H9 (cell line): ENCODE measurements around the gene LRP1B. TPM values are rescaled to one million over a fixed set of nuclear protein-coding genes. Genes with fewer than 3 reads are reported as not detected.

Experiments
- DNase-seq: peaks from one replicate; pipeline ENCODE4 v3.0.0-alpha.2; 2017
- H2AFZ ChIP-seq: one replicate; pipeline ENCODE4 v1.6.1; 2013; ENCODE audit warnings: mild to moderate bottlenecking, low read length, control low read depth, moderate library complexity
- H2AK5ac ChIP-seq: 2 replicates; pipeline ENCODE4 v1.6.1; 2013; ENCODE audit warnings: low read length, control low read depth, mixed read lengths; ENCODE audit not compliant: insufficient read length
- H2BK120ac ChIP-seq: one replicate; pipeline ENCODE4 v1.6.1; 2013; ENCODE audit warnings: low read depth, mild to moderate bottlenecking, low read length, control low read depth, inconsistent platforms; ENCODE audit not compliant: poor library complexity, severe bottlenecking
- H2BK12ac ChIP-seq: 2 replicates; pipeline ENCODE4 v1.6.1; 2013; ENCODE audit warnings: low read length, control low read depth, mixed read lengths, low read depth; ENCODE audit not compliant: insufficient read length
- H2BK15ac ChIP-seq: 2 replicates; pipeline ENCODE4 v1.6.1; 2013; ENCODE audit warnings: low read depth, low read length, control low read depth
- H2BK20ac ChIP-seq: one replicate; pipeline ENCODE4 v1.6.1; 2013; ENCODE audit warnings: low read depth, mild to moderate bottlenecking, low read length, control low read depth, inconsistent platforms; ENCODE audit not compliant: poor library complexity, severe bottlenecking
- H2BK5ac ChIP-seq: 2 replicates; pipeline ENCODE4 v1.6.1; 2013; ENCODE audit warnings: low read length, control low read depth, mixed read lengths; ENCODE audit not compliant: insufficient read length
- H3K14ac ChIP-seq: 2 replicates; pipeline ENCODE4 v1.6.1; 2013; ENCODE audit warnings: low read length, control low read depth; ENCODE audit not compliant: insufficient read depth
- H3K18ac ChIP-seq: 2 replicates; pipeline ENCODE4 v1.6.1; 2013; ENCODE audit warnings: low read depth, mild to moderate bottlenecking, mixed read lengths, low read length, control low read depth; ENCODE audit not compliant: insufficient read length
- H3K23ac ChIP-seq: 2 replicates; pipeline ENCODE4 v1.6.1; 2013; ENCODE audit warnings: low read length, control low read depth, mixed read lengths, low read depth; ENCODE audit not compliant: insufficient read length
- H3K23me2 ChIP-seq: 2 replicates; pipeline ENCODE4 v1.6.1; 2013; ENCODE audit warnings: low read depth, mild to moderate bottlenecking, mixed read lengths, low read length, control low read depth; ENCODE audit not compliant: insufficient read length, poor library complexity, severe bottlenecking
- H3K27ac ChIP-seq: 2 replicates; pipeline ENCODE4 v1.5.1; 2013; ENCODE audit warnings: low read length, control low read depth, mixed read lengths, low read depth; ENCODE audit not compliant: insufficient read length
- H3K27me3 ChIP-seq: 2 replicates; pipeline ENCODE4 v1.6.1; 2013; ENCODE audit warnings: low read length, control low read depth, inconsistent platforms; ENCODE audit not compliant: insufficient read depth
- H3K4ac ChIP-seq: 2 replicates; pipeline ENCODE4 v1.6.1; 2013; ENCODE audit warnings: low read depth, mild to moderate bottlenecking, control low read depth, inconsistent platforms, low read length, moderate library complexity
- H3K4me1 ChIP-seq: 2 replicates; pipeline ENCODE4 v1.6.1; 2013; ENCODE audit warnings: low read length, control low read depth, inconsistent platforms; ENCODE audit not compliant: insufficient read depth
- H3K4me2 ChIP-seq: 2 replicates; pipeline ENCODE4 v1.6.1; 2013; ENCODE audit warnings: low read length, control low read depth, mixed read lengths; ENCODE audit not compliant: insufficient read length, insufficient read depth
- H3K56ac ChIP-seq: 2 replicates; pipeline ENCODE4 v1.6.1; 2013; ENCODE audit warnings: low read depth, mild to moderate bottlenecking, mixed read lengths, low read length, control low read depth; ENCODE audit not compliant: insufficient read length
- H3K79me1 ChIP-seq: 2 replicates; pipeline ENCODE4 v1.6.1; 2013; ENCODE audit warnings: low read depth, mild to moderate bottlenecking, moderate library complexity, low read length, control low read depth, inconsistent platforms; ENCODE audit not compliant: insufficient read depth, poor library complexity, severe bottlenecking
- H3K79me2 ChIP-seq: 2 replicates; pipeline ENCODE4 v1.6.1; 2013; ENCODE audit warnings: low read length, control low read depth, inconsistent platforms; ENCODE audit not compliant: insufficient read depth
- H3K9ac ChIP-seq: 2 replicates; pipeline ENCODE4 v1.6.1; 2013; ENCODE audit warnings: low read length, control low read depth, mixed read lengths; ENCODE audit not compliant: insufficient read length; ENCODE audit errors: extremely low read depth
- H3K9me3 ChIP-seq: one replicate; pipeline ENCODE4 v1.6.1; 2013; ENCODE audit warnings: low read depth, low read length, inconsistent platforms; ENCODE audit not compliant: control insufficient read depth
- H3T11ph ChIP-seq: one replicate; pipeline ENCODE4 v1.6.1; 2013; ENCODE audit warnings: mild to moderate bottlenecking, low read length, control low read depth, inconsistent platforms
- H4K20me1 ChIP-seq: one replicate; pipeline ENCODE4 v1.6.1; 2013; ENCODE audit not compliant: control insufficient read depth, insufficient read length, insufficient read depth
- H4K5ac ChIP-seq: 2 replicates; pipeline ENCODE4 v1.6.1; 2013; ENCODE audit warnings: low read depth, mild to moderate bottlenecking, mixed read lengths, low read length, control low read depth; ENCODE audit not compliant: insufficient read length
- H4K8ac ChIP-seq: replicated peaks from 2 replicates; pipeline ENCODE4 v1.6.1; 2013; ENCODE audit warnings: low read length, control low read depth, mixed read lengths, low read depth; ENCODE audit not compliant: insufficient read length
- H4K91ac ChIP-seq: 2 replicates; pipeline ENCODE4 v1.6.1; 2013; ENCODE audit warnings: low read depth, mild to moderate bottlenecking, moderate library complexity, mixed read lengths, low read length, control low read depth; ENCODE audit not compliant: insufficient read length
- H3K27ac Mint-ChIP-seq, 3 experiments: 2 replicates in 2 of 3; 3 replicates in 1 of 3; pipeline ENCODE4 v1.8.0; 2020 to 2021; ENCODE audit warnings: mixed read lengths in 3 of 3, mild to moderate bottlenecking in 1 of 3, moderate library complexity in 1 of 3
- H3K27me3 Mint-ChIP-seq: 2 replicates; pipeline ENCODE4 v1.8.0; 2021; ENCODE audit warnings: low read depth, mild to moderate bottlenecking, moderate library complexity, mixed read lengths
- H3K36me3 Mint-ChIP-seq, 3 experiments: 2 replicates in 2 of 3; 3 replicates in 1 of 3; pipeline ENCODE4 v1.8.0; 2020 to 2021; ENCODE audit warnings: low read depth in 3 of 3, mixed read lengths in 3 of 3; ENCODE audit not compliant: insufficient read depth in 1 of 3
- H3K4me1 Mint-ChIP-seq, 2 experiments: 2 replicates each; pipeline ENCODE4 v1.8.0; 2020; ENCODE audit warnings: mixed read lengths in 2 of 2
- H3K4me3 Mint-ChIP-seq, 2 experiments: 2 replicates in 1 of 2; 3 replicates in 1 of 2; pipeline ENCODE4 v1.8.0; 2020 to 2021; ENCODE audit warnings: mild to moderate bottlenecking in 2 of 2, mixed read lengths in 2 of 2, moderate library complexity in 1 of 2
- H3K9me3 Mint-ChIP-seq, 2 experiments: 2 replicates in 1 of 2; 3 replicates in 1 of 2; pipeline ENCODE4 v1.8.0; 2020; ENCODE audit warnings: mild to moderate bottlenecking in 2 of 2, mixed read lengths in 2 of 2, moderate library complexity in 1 of 2
- CTCF ChIP-seq: fragments of 200-600 bp; sonication (generic); conservative IDR thresholded peaks from 3 replicates; pipeline ENCODE4 v1.8.0; 2021; ENCODE audit warnings: antibody characterized with exemption, mild to moderate bottlenecking
- WGBS: extraction: QIAGEN DNeasy Blood & Tissue Kit; methylation state at CpG from one replicate; pipeline ENCODE4 v1.1.7; 2013; ENCODE audit warnings: missing lambda C conversion rate, low lambda C conversion rate, mixed read lengths; ENCODE audit not compliant: insufficient read length; ENCODE audit errors: extremely low coverage; 5-methylcytosine and 5-hydroxymethylcytosine counted together
- total RNA-seq: library from RNA; stranded (reverse); gene quantifications from 2 replicates; pipeline ENCODE4 v1.2.1, GENCODE V29; 2021

LRP1B gene
- total RNA-seq, 1 experiment from 2014 or later: not detected

- Histone ChIP-seq H3K79me2 (no peaks in the 10 kb centered on the region), H3K4me2 (no peak overlapping the region), H3K14ac (no peak overlapping the region), H3K9me3 (no peaks in the 10 kb centered on the region), H4K8ac (no peak overlapping the region), H2BK20ac (no peak overlapping the region), H3K23ac (no peak overlapping the region), H2BK12ac (no peak overlapping the region), H2AK5ac (no peak overlapping the region), H3K4me1 (no peaks in the 10 kb centered on the region), H3K79me1 (no peaks in the 10 kb centered on the region), H4K20me1 (no peaks in the 10 kb centered on the region), H3K56ac (no peak overlapping the region), H2BK5ac (no peak overlapping the region), H2AFZ (no peak overlapping the region), H4K91ac (no peak overlapping the region), H3K18ac (no peak overlapping the region), H3K9ac (no peak overlapping the region), H2BK120ac (no peak overlapping the region), H3T11ph (no peak overlapping the region), H2BK15ac (no peak overlapping the region), H3K27ac (no peak overlapping the region), H3K4ac (no peak overlapping the region), H3K27me3 (no peaks in the 10 kb centered on the region), H4K5ac (no peak overlapping the region), H3K23me2 (no peaks in the 10 kb centered on the region)
- TF ChIP-seq CTCF: no peak
- no peaks in the 10 kb centered on the region for H3K9me3 Mint-ChIP-seq
- peak overlapping the region in 1 of 3 experiments; percentile 53; a peak in 2 of 7 replicates for H3K27ac Mint-ChIP-seq
- no peaks in the 10 kb centered on the region for H3K27me3 Mint-ChIP-seq
- no peaks in the 10 kb centered on the region for H3K36me3 Mint-ChIP-seq
- WGBS: no CpG with 5 or more reads among the region's 1 CpG
- no peak for DNase-seq
- no peak overlapping the region for H3K4me3 Mint-ChIP-seq
- H3K4me1 Mint-ChIP-seq: peaks cover 9 to 10% of the 10 kb centered on the region in 2 experiments
These were observed 1657.0 kb downstream of the LRP1B start for GRCh38 chr2:140473851-140474250.
